ENCODE results near the gene AQP3.

DNA sequence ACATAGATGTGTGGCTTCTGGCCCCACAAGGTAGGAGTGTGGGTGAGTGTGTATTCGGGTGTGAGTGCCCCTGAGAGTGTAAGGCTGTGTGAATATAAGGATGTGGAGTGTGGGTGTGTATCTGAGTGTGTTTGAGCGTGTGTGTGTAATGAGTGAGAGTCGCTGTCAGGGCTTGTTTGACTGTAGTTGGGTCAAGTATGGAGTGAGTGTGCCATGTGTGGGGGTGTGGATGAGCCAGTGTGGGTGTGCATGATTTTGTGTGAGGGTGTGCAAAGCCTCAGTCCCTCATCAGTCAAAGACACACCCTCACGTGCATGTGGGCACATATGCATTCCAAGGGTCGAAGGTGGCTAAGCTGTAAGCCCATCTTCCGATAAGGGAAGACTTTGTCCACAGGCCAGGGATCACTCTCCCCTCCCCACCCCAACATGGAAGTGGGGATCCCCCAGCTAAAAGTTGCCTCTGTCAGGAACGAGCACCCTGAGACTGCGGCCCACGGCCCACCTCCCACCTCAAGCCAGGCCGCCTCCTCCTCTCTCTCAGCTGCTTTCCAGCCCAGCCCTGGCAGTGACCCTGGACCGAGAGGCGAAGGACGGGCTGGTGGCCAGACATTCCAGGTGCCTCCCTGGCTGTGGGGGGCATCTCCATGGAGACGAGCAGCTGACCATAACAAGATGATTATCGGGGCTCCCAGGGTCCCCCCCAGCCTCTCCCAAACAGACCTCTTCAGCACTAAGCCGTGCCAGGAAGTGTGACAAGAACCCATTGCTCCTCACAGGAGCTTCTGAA is 12.9 kb downstream of the AQP3 start:
- TF ChIP-seq REST (IDR thresholded peaks at IDR 0.05; ENCODE audit: insufficient read depth in 1 of 2, low read depth in 2 of 2, low read length in 2 of 2) = no peak
- no peak for TF ChIP-seq TAF1 (IDR thresholded peaks at IDR 0.05; ENCODE audit: borderline replicate concordance, insufficient read depth, low read length)
- TF ChIP-seq POLR2AphosphoS5 (IDR thresholded peaks at IDR 0.05; ENCODE audit: low read depth, low read length) = no peak
- TF ChIP-seq SIN3A (IDR thresholded peaks at IDR 0.05; ENCODE audit: borderline replicate concordance, insufficient read depth, low read length) = no peak
